ENCODE results near the gene PCDHGA12. TPM values are rescaled to one million over a fixed set of nuclear protein-coding genes. Genes with fewer than 3 reads are reported as not detected.

The PCDHGA12 gene
- total and polyA plus RNA-seq, 2 experiments from 2014 or later = 0.68 to 3.5 TPM

- Mint-ChIP-seq H3K27me3 (ENCODE audit: insufficient read depth, low read depth, poor library complexity) (no peaks in the 10 kb centered on the region), H3K9me3 (peaks cover 33% of the 10 kb centered on the region), H3K4me1 (peaks cover 9% of the 10 kb centered on the region), H3K4me3 (no peak overlapping the region), H3K27ac (no peak overlapping the region), H3K36me3 (ENCODE audit: low read depth) (peaks cover 30% of the 10 kb centered on the region)
- Histone ChIP-seq H3K4me2 (no peak overlapping the region), H3K36me3 (ENCODE audit: insufficient read depth) (no peaks in the 10 kb centered on the region), H3K4me3 (no peak overlapping the region), H3K79me2 (replicated peaks; ENCODE audit: insufficient read depth) (no peaks in the 10 kb centered on the region), H3K27me3 (ENCODE audit: insufficient read depth) (no peaks in the 10 kb centered on the region), H3K9me2 (ENCODE audit: insufficient read depth) (no peaks in the 10 kb centered on the region), H3K4me1 (ENCODE audit: insufficient read depth) (peaks cover 10% of the 10 kb centered on the region), H4K20me1 (replicated peaks; ENCODE audit: insufficient read depth) (no peaks in the 10 kb centered on the region; the same call in 1 of the 2 replicates), H3K27ac (ENCODE audit: low read depth) (no peak overlapping the region), H2AFZ (no peak overlapping the region), H3F3A (replicated peaks; ENCODE audit: low read depth) (no peaks in the 10 kb centered on the region)
- no peak for ATAC-seq
- TF ChIP-seq, protein P1, sequence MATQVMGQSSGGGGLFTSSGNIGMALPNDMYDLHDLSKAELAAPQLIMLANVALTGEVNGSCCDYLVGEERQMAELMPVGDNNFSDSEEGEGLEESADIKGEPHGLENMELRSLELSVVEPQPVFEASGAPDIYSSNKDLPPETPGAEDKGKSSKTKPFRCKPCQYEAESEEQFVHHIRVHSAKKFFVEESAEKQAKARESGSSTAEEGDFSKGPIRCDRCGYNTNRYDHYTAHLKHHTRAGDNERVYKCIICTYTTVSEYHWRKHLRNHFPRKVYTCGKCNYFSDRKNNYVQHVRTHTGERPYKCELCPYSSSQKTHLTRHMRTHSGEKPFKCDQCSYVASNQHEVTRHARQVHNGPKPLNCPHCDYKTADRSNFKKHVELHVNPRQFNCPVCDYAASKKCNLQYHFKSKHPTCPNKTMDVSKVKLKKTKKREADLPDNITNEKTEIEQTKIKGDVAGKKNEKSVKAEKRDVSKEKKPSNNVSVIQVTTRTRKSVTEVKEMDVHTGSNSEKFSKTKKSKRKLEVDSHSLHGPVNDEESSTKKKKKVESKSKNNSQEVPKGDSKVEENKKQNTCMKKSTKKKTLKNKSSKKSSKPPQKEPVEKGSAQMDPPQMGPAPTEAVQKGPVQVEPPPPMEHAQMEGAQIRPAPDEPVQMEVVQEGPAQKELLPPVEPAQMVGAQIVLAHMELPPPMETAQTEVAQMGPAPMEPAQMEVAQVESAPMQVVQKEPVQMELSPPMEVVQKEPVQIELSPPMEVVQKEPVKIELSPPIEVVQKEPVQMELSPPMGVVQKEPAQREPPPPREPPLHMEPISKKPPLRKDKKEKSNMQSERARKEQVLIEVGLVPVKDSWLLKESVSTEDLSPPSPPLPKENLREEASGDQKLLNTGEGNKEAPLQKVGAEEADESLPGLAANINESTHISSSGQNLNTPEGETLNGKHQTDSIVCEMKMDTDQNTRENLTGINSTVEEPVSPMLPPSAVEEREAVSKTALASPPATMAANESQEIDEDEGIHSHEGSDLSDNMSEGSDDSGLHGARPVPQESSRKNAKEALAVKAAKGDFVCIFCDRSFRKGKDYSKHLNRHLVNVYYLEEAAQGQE (IDR thresholded peaks at IDR 0.05; ENCODE audit: unreplicated experiment) = no peak
- TF ChIP-seq CREB1 (CRISPR knock-in tag; IDR thresholded peaks at IDR 0.05; ENCODE audit: low read depth) = no peak
- TF ChIP-seq ZNF114 (CRISPR knock-in tag; IDR thresholded peaks at IDR 0.05) = no peak
- TF ChIP-seq POLR2AphosphoS5 (IDR thresholded peaks at IDR 0.05; ENCODE audit: low read depth) = no peak
- TF ChIP-seq CTCF (conservative IDR thresholded peaks at IDR 0.05; ENCODE audit: low read depth in 2 of 2) = no peak
- no peak for TF ChIP-seq NANOG (IDR thresholded peaks at IDR 0.05; ENCODE audit: borderline replicate concordance)
- TF ChIP-seq ZNF331 (CRISPR knock-in tag; IDR thresholded peaks at IDR 0.05; ENCODE audit: low read depth) = no peak
- TF ChIP-seq ZNF462 (CRISPR knock-in tag; IDR thresholded peaks at IDR 0.05) = no peak
- no peak for DNase-seq (ENCODE audit: low spot score)
Measured at GRCh38 chr5:141437221-141437620, 6.9 kb downstream of the PCDHGA12 start.

Measured in GM23338 (cell line).